ENCODE results near the gene SORBS2.

Gene SORBS2

DNA sequence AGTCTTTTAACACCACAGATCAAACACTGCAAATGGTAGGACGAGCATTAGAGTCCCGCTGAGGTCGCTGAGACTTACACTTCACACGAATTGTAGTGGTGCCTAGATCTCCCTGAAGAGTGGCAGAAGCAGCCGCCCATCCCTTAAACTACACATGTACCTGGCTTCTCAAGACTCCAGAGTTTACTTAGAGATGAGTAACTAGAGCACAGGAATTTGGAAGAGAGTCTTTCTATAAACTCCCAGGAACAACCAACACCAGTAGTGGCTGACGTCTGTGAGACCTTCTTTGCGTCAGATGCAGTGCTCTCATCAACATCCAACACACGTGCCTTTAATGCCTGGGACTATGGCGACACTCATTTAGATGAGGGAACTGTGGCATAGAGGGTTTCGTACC, 12.6 kb downstream of the SORBS2 start:
- no peak for DNase-seq

DNA sequence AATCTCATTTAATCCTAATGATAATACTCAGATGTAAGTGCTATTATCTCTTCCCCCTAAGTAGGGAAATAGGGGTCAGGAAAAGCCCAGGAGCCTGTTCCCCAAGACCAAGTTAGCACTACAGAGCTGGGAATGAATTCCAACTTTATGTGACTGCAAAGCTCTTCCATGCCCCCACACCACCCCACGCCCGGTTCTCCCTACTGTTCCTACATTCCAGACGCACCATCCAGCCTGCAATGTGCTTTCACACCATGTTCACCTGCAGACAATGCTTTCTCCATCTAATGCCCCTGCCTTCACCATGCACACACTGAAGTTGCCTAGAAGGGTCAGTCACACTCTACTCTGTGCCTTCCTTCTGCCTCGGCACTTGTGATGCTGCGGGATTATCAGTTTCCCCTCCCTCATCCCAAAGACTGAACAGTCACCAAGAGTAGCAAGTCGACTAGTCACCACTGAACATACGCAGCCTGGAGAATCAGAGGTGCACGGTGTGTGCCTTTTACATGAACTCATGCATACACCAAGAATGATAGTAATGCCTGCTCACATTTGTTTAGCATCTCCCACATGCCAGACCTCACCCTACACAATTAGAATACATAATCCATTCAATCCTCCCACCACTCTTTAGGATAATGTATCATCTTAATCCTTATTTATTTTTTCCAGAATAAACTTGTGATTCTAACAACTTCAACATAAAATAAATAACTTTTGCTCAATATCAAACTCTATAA, 14.2 kb downstream of the SORBS2 start:
- DNase-seq: no peak

- DNase-seq: no peak
These were observed 15.0 kb downstream of the SORBS2 start for GRCh38 chr4:185797018-185797417.

DNA sequence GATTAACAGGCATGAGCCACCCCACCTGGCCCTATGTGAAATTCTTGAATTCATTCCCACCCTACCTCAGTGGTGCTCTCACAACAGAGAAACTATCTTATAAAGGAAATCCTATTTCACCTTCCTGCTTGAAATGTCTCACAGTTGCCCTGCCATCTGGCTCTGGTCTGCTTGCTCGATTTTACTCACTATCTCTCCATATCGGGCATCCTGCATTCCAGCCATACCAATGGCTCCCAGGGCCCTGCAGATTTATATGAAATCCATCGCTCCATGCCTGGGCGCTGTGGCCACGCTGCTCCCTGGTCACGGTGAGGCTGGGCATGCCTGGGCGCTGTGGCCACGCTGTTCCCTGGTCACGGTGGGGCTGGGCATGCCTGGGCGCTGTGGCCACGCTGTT, 15.8 kb downstream of the SORBS2 start:
- DNase-seq: no peak

GRCh38 chr4:185794637-185795036, 17.4 kb downstream of the SORBS2 start:
- DNase-seq: no peak

GRCh38 chr4:185793716-185794115, 18.3 kb downstream of the SORBS2 start:
- DNase-seq: no peak

DNA sequence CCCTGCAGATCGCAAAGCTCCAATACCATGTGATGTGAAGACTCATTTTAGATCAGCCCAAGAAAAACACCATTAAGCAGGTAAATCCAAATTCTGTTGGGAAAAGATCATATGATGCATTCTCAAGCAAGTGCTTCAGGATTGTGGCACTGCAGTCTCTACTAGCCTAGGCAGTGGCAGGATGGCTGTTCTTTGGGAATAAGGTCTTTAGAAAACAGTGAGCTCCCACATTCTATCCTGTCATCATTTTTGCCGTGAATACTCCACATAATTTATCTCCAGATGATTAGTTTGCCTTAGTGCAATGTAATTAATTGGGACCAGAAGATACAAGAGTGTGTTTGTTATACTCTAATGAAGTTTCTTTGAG, 18.9 kb downstream of the SORBS2 start:
- no peak for DNase-seq

DNA sequence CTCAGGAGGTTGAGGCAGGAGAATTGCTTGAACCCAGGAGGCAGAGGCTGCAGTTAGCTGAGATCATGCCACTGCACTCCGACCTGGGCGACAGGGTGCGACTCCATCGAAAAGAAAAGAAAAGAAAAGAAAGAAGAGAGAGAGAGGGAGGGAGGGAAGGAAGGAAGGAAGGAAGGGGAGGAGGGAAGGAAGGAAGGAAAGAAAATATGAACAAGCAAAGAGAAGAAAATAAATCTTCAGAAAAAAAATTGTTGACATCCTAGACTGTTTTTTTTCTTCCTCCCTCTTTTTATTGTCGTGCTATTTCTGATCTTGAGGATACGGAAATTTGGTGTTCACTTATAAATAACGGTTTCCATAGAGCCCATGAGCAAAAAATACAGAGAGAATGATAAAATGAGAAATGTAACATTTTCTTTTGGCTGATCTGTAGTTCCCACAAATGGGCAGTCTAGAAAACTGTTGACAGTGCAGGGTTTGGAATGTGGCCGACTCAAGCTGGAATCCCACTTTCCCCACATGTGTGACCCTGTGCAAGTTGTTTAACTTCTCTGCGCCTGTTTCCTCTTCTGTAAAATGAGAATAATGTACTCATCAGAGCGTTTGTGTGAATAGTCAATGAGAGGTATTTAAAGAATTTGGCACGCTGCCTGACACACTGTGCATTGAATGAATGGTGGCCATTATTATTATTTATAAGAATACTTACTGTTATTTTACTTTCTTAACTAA, 19.4 kb downstream of the SORBS2 start:
- DNase-seq: no peak

- no peak for DNase-seq
These were observed 23.9 kb downstream of the SORBS2 start for GRCh38 chr4:185787926-185788679.

- DNase-seq: no peak
These were observed 25.6 kb downstream of the SORBS2 start for GRCh38 chr4:185786422-185786821.

- no peak for DNase-seq
These were observed 28.4 kb downstream of the SORBS2 start for GRCh38 chr4:185783574-185783973.

DNA sequence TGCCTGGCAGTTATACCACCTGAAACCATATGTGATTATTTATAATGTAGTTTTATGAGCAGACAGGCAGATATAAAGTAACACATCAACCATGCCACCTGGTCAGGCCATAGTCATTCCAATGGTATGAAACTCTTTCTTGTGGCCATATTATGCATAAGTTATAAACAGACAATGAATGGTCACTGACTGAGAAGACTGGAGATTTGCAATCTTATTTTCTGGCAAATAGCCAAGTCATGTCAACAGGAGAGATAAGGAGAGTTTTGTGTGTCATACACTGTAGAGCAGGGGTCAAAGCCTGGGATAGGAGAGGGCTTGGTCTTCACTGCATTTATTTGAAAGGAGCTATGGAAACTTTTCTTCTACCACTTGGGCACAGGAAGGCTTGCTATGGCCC, 29.5 kb downstream of the SORBS2 start:
- DNase-seq: no peak

- DNase-seq: no peak
These were observed 30.3 kb downstream of the SORBS2 start for GRCh38 chr4:185781555-185782215.

DNA sequence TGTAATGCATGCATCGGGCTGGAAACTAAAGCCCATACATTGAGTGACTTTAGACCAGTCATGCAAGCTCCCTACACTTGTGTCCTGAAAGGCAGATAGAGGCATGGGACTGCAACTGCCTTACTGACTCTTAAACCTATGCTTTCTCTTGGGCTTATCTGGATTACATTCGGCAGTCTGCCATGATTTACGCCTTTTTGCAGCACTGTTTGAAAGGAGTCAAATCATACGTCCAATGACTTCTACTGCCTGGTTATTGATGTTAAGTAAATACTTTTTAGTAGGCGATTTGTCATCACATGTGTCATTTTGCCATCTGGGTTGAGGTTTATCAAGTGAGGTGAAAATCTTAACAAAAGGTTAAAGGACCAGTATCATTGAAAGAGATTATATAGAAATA, 31.5 kb downstream of the SORBS2 start:
- DNase-seq: no peak

DNA sequence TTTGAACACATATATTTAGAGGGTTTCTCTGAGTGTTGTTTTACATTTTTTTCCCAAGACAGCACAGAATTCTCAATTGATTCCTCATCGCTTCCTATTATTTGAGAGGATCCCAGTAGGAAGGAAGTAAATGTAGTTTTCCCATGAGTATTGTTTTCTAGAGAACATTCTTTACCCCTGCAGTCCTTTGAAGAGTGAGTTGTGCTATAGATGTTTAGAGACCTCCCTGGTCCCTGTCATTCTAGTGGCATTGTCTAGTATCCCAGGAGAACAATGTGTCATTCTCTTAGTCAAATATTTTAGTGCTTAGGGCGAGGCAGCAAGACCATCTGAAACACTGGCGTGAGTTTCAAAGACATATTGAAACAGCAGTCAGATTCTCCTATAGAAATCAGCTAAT, 32.5 kb downstream of the SORBS2 start:
- DNase-seq: no peak

DNA sequence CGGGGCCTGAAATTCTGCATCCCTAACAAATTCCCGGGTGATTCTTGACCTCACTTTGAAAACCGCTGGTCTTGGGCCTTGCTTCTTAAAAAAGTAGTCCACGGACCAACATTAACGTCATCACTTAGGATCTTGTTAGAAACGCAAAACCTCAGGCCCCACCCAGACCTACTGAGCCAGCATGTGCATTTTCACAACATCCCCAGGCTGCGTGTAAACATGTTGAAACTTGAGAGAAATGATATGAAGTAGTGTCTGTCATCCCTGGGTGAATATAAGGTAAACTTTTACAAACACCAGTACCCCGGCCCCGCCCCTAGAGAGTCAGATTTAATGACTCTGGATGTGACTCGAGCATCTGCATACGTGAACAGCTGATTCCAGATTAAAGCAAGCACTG, 33.7 kb downstream of the SORBS2 start:
- DNase-seq: no peak

DNA sequence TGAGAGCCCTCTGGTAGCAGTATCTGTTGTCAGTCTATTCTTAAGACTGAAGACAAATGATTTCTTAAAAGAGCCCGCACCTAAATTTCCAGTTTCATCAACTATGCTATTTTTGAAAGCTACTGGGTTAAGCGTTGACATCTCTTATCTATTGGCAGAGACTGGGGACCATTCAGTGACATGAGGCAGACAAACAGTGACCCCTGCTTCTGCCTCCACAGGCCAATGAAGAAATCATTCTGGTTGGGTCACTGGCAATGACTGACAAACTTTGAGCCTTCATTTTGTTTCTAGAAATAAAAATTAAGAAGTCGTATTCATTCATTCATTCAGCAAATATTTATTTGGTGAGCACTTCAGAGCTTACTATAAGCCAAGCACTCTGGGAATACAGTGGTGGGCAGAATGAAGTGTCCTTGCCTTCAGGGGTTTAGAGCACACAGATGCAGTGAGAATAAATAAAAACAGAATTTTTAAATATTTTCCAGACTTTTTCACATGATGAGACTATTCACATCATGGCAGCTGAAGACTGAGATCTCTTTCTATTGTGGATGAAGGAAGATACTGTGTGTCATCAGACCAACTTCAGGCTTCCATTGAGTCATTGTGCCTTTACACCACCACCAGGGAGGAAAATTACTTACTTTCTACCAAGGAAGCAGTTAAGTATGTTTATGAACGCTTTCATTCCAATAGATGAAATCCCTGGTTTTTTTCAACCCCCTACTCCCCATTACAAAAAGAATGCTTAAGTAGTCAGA, 36.0 kb downstream of the SORBS2 start:
- no peak for DNase-seq

- no peak for DNase-seq
These were observed 36.9 kb downstream of the SORBS2 start for GRCh38 chr4:185774845-185775680.

- DNase-seq: no peak
These were observed 37.8 kb downstream of the SORBS2 start for GRCh38 chr4:185774131-185774653.

DNA sequence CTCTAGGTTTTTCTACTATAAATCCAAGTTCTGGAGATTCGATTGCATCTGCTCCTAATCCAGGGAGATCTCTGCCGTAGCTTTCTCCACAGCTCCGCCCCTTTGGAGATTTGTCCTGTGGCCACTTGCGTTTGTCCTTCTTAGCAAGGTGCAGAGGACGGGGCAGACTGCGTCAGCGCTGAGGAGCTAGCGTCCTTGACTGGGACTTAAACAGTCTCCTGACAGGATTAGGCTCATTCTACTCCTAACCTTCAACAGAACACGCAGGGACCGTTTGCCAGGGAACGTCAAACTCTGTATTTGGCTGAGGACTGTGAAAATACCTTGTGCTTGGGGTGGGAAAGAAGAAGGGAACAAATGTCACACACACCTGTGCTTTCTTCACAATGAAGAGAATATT, 38.6 kb downstream of the SORBS2 start:
- no peak for DNase-seq

DNA sequence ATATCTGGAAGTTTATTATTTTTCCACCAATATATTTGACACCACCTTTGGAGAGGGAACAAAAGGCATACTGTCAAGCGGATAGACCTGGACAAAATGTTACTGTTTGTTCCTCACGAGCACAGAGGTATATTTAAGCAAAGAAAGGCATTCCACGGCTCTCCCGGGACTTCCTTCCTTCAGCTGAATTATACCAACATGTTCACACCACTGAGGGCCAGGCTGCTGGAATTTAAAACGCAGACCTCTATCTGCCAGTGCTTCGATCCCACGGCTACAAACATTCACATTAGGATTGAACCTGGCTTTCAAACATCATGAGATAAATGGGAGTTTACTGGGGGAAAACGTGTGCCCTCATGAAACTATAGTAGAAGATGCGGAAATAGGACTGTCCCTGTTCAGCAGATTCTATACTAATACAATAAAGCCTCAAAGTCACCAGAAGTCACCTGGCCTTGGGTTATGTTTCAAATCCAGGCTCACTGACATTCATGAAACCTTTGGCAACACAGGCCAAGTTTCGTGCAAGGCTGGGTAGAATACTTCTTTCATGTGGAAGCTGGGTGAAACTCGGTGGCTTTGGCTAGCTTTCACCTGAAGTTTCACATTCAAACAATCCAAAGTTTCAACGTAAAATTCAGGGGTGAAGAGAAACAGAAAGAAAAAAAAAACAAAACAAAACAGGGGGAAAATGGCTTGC, 39.5 kb downstream of the SORBS2 start:
- no peak for DNase-seq

Measured in activated CD8-positive, alpha-beta memory T cell treated with anti-CD3 and anti-CD28 coated beads, Interleukin-2, amount 50 U/mL, for 48 hours (primary cell).